ENCODE data around the gene HELB. TPM values are rescaled to one million over a fixed set of nuclear protein-coding genes. Genes with fewer than 3 reads are reported as not detected.

The HELB gene
- total and polyA plus RNA-seq, 10 of the 15 experiments (the other 5 are each of a cell fraction or from before 2014, with no cell fraction given), result 0.58 to 10.0 (median 4.4) TPM

- BruUV-seq (replicated peaks), result no TSS peak
- no peaks in the 10 kb centered on the region for H3K4me1 ChIP-seq (ENCODE audit: control insufficient read depth, insufficient read depth, low read length)
- ChIA-PET SMC1A (ENCODE audit: uncharacterized antibody, unreplicated experiment) (no interaction called here), POLR2A (no interaction called here), RAD21 (ENCODE audit: unreplicated experiment) (no interaction called here), CTCF (interaction anchor here (1.0 kb wide), 1 partner anchor 26 kb away, joined by 3 read pairs; no protein-coding TSS in a partner anchor)
- no peak overlapping the region for H2AFZ ChIP-seq (ENCODE audit: control insufficient read depth, low read depth, low read length)
- no peak overlapping the region for H3K9ac ChIP-seq (ENCODE audit: control insufficient read depth, insufficient read depth, low read length)
- no peaks in the 10 kb centered on the region; the same call in 2 of the 3 replicates for H3K9me3 ChIP-seq (replicated peaks; ENCODE audit: control insufficient read depth, insufficient read depth, low read length)
- H3K79me2 ChIP-seq (ENCODE audit: control insufficient read depth, insufficient read depth, low read length), result no peaks in the 10 kb centered on the region
- H3K4me2 ChIP-seq (ENCODE audit: control insufficient read depth, insufficient read depth), result no peak overlapping the region
- peaks cover 1 to 5% of the 10 kb centered on the region in 2 experiments; a peak in 3 of 4 replicates for H3K36me3 ChIP-seq (ENCODE audit: control insufficient read depth in 2 of 2, insufficient read depth in 2 of 2, low read length in 1 of 2)
- no peak for FAIRE-seq
- H3K27ac ChIP-seq (ENCODE audit: control insufficient read depth, insufficient read depth), result no peak overlapping the region
- no peak for DNase-seq (ENCODE audit: low read depth, low spot score)
- in situ Hi-C loops (cut with MboI) (no loop called here), intact Hi-C loops (cut with micrococcal nuclease; ENCODE audit: unreplicated experiment) (no loop called here)
- H3K27me3 ChIP-seq (replicated peaks in 1 of 2; ENCODE audit: control insufficient read depth in 2 of 2, insufficient read depth in 2 of 2, low read length in 1 of 2), result no peaks in the 10 kb centered on the region
- no peak for ATAC-seq
- H3K4me3 ChIP-seq, result no peak overlapping the region
- 100% methylated on average over 2 of the region's 2 CpGs for WGBS (ENCODE audit: insufficient coverage, insufficient replicate concordance, low lambda C conversion rate, missing lambda C conversion rate)
- H4K20me1 ChIP-seq (ENCODE audit: control insufficient read depth, insufficient read depth), result no peaks in the 10 kb centered on the region
- TF ChIP-seq SREBF1 (IDR thresholded peaks at IDR 0.05; ENCODE audit: low read length) (no peak), HDAC6 (IDR thresholded peaks at IDR 0.05; ENCODE audit: unreplicated experiment) (no peak), NR2C2 (IDR thresholded peaks at IDR 0.05; ENCODE audit: borderline replicate concordance, control insufficient read depth, insufficient read length, low read depth) (no peak), ATF2 (IDR thresholded peaks at IDR 0.05; ENCODE audit: low read length) (no peak), TCF3 (IDR thresholded peaks at IDR 0.05; ENCODE audit: borderline replicate concordance, insufficient read depth, low read depth, low read length) (no peak), ZBTB11 (CRISPR knock-in tag; IDR thresholded peaks at IDR 0.05) (no peak), EGR1 (IDR thresholded peaks at IDR 0.05; ENCODE audit: borderline replicate concordance in 1 of 2, low read depth in 2 of 2, low read length in 2 of 2) (no peak), ZBTB4 (CRISPR knock-in tag; IDR thresholded peaks at IDR 0.05) (no peak), SRF (IDR thresholded peaks at IDR 0.05; ENCODE audit: low read depth in 2 of 2, low read length in 2 of 2) (no peak), MYC (IDR thresholded peaks at IDR 0.05; ENCODE audit: insufficient read depth, insufficient read length, insufficient replicate concordance, low read length, severe bottlenecking) (no peak), PRDM15 (CRISPR knock-in tag; IDR thresholded peaks at IDR 0.05) (no peak), TCF7 (IDR thresholded peaks at IDR 0.05; ENCODE audit: borderline replicate concordance) (no peak)
Measured at GRCh38 chr12:66340131-66340530, 37.8 kb downstream of the HELB start.
